Endodermal cell (in vitro differentiated cells): ENCODE measurements around the gene NCS1. TPM values are rescaled to one million over a fixed set of nuclear protein-coding genes. Genes with fewer than 3 reads are reported as not detected.

Source experiments
- DNase-seq: peaks from one replicate; pipeline ENCODE4 v3.0.0-alpha.2; 2017
- H3K27ac ChIP-seq: 2 replicates; pipeline ENCODE4 v1.5.1; 2013; ENCODE audit warnings: mild to moderate bottlenecking, low read depth, low read length, moderate library complexity
- H3K27me3 ChIP-seq: 2 replicates; pipeline ENCODE4 v1.6.1; 2013; ENCODE audit warnings: mild to moderate bottlenecking, low read length, moderate library complexity; ENCODE audit not compliant: insufficient read depth, control insufficient read depth, poor library complexity, severe bottlenecking
- H3K36me3 ChIP-seq: 2 replicates; pipeline ENCODE4 v1.7.0; 2013; ENCODE audit warnings: mild to moderate bottlenecking, low read length, moderate library complexity; ENCODE audit not compliant: control insufficient read depth, insufficient read depth
- H3K4me1 ChIP-seq: one replicate; pipeline ENCODE4 v1.7.0; 2013; ENCODE audit warnings: low read length; ENCODE audit not compliant: control insufficient read depth, insufficient read depth
- H3K4me3 ChIP-seq: 2 replicates; pipeline ENCODE4 v1.5.1; 2013; ENCODE audit warnings: mild to moderate bottlenecking, low read length, moderate library complexity
- H3K9ac ChIP-seq: 2 replicates; pipeline ENCODE4 v1.6.1; 2013; ENCODE audit warnings: mild to moderate bottlenecking, low read length, moderate library complexity; ENCODE audit not compliant: poor library complexity, severe bottlenecking; ENCODE audit errors: extremely low read depth
- H3K9me3 ChIP-seq: 2 replicates; pipeline ENCODE4 v1.6.1; 2013; ENCODE audit warnings: mild to moderate bottlenecking, low read length, moderate library complexity; ENCODE audit not compliant: control insufficient read depth
- H3K27ac Mint-ChIP-seq: 2 replicates; pipeline ENCODE4 v1.8.0; 2020; ENCODE audit warnings: mixed read lengths
- H3K27me3 Mint-ChIP-seq: 2 replicates; pipeline ENCODE4 v1.8.0; 2021; ENCODE audit warnings: mild to moderate bottlenecking, mixed read lengths; ENCODE audit not compliant: insufficient read depth
- H3K36me3 Mint-ChIP-seq: 2 replicates; pipeline ENCODE4 v1.8.0; 2020; ENCODE audit warnings: low read depth, mixed read lengths
- H3K4me1 Mint-ChIP-seq: 2 replicates; pipeline ENCODE4 v1.8.0; 2020; ENCODE audit warnings: mixed read lengths
- H3K4me3 Mint-ChIP-seq: 2 replicates; pipeline ENCODE4 v1.8.0; 2020; ENCODE audit warnings: mild to moderate bottlenecking, moderate library complexity, mixed read lengths
- H3K9me3 Mint-ChIP-seq: 2 replicates; pipeline ENCODE4 v1.8.0; 2020; ENCODE audit warnings: mild to moderate bottlenecking, mixed read lengths
- CTCF ChIP-seq: fragments of 200-600 bp; sonication (generic); conservative IDR thresholded peaks from 2 replicates; pipeline ENCODE4 v1.5.0; 2021; ENCODE audit warnings: antibody characterized with exemption, mild to moderate bottlenecking
- WGBS, 2 experiments: methylation state at CpG; one replicate each; pipeline versions ENCODE4 v1.1.5 to v1.1.7; 2013; ENCODE audit warnings: missing lambda C conversion rate in 2 of 2, mixed read lengths in 1 of 2; ENCODE audit not compliant: insufficient coverage in 1 of 2, insufficient read length in 1 of 2; 5-methylcytosine and 5-hydroxymethylcytosine counted together
- total RNA-seq, 2 donors: library from RNA; stranded (reverse); fragmentation: NEBNext Ultra II Directional in 1 of 2; extraction: Animal tissue kit (Norgen Biotek cat#: 25700) in 1 of 2; gene quantifications; 2 replicates in 1 of 2; 3 replicates in 1 of 2; pipeline ENCODE4 v1.2.1, GENCODE V29; 2021

NCS1 gene
- total RNA-seq, 2 donors from 2014 or later: 40.6 to 47.7 TPM

GRCh38 chr9:130142641-130143040, 29.6 kb upstream of the NCS1 start:
- H3K4me1 ChIP-seq: peaks cover 6% of the 10 kb centered on the region
- Mint-ChIP-seq H3K4me3 (no peak overlapping the region), H3K9me3 (no peaks in the 10 kb centered on the region), H3K4me1 (peaks cover 29% of the 10 kb centered on the region), H3K27ac (no peak overlapping the region), H3K36me3 (no peaks in the 10 kb centered on the region), H3K27me3 (no peaks in the 10 kb centered on the region)
- no peaks in the 10 kb centered on the region for H3K9me3 ChIP-seq
- TF ChIP-seq CTCF: no peak
- no peak overlapping the region for H3K4me3 ChIP-seq
- H3K36me3 ChIP-seq: no peaks in the 10 kb centered on the region
- no peak overlapping the region for H3K27ac ChIP-seq
- WGBS, 2 experiments: 85 to 89% methylated on average over 4 to 6 of the region's 6 CpGs
- no peak overlapping the region for H3K9ac ChIP-seq
- H3K27me3 ChIP-seq: no peaks in the 10 kb centered on the region
- DNase-seq: no peak

- no peak for DNase-seq
- no peaks in the 10 kb centered on the region for H3K27me3 ChIP-seq
- H3K27me3 Mint-ChIP-seq: no peaks in the 10 kb centered on the region
- 88 to 89% methylated on average over 20 to 24 of the region's 24 CpGs for WGBS, 2 experiments
- no peak overlapping the region for H3K9ac ChIP-seq
- H3K4me3 ChIP-seq: no peak overlapping the region
- H3K36me3 ChIP-seq: no peaks in the 10 kb centered on the region
- no peaks in the 10 kb centered on the region for H3K9me3 ChIP-seq
- H3K27ac ChIP-seq: peak overlapping the region; percentile 34
- peaks cover 3% of the 10 kb centered on the region for H3K4me1 ChIP-seq
- H3K36me3 Mint-ChIP-seq: no peaks in the 10 kb centered on the region
- H3K4me3 Mint-ChIP-seq: no peak overlapping the region
- H3K4me1 Mint-ChIP-seq: peaks cover 23% of the 10 kb centered on the region
- H3K9me3 Mint-ChIP-seq: no peaks in the 10 kb centered on the region
- no peak overlapping the region for H3K27ac Mint-ChIP-seq
- no peak for TF ChIP-seq CTCF
These were observed 28.8 kb upstream of the NCS1 start for GRCh38 chr9:130143279-130143893.

GRCh38 chr9:130143958-130144366, 28.2 kb upstream of the NCS1 start:
- Histone ChIP-seq H3K9ac (no peak overlapping the region), H3K4me3 (no peak overlapping the region), H3K36me3 (no peaks in the 10 kb centered on the region), H3K27me3 (no peaks in the 10 kb centered on the region), H3K9me3 (no peaks in the 10 kb centered on the region), H3K27ac (peak overlapping the region; percentile 34), H3K4me1 (peaks cover 3% of the 10 kb centered on the region)
- Mint-ChIP-seq H3K27me3 (no peaks in the 10 kb centered on the region), H3K9me3 (no peaks in the 10 kb centered on the region), H3K27ac (no peak overlapping the region), H3K4me1 (peaks cover 17% of the 10 kb centered on the region), H3K36me3 (no peaks in the 10 kb centered on the region), H3K4me3 (no peak overlapping the region)
- 73 to 80% methylated on average over 14 of the region's 14 CpGs for WGBS, 2 experiments
- DNase-seq: no peak
- TF ChIP-seq CTCF: no peak
